Left cardiac atrium (tissue), 4 donors: ENCODE data around the gene SPNS1. TPM values are rescaled to one million over a fixed set of nuclear protein-coding genes. Genes with fewer than 3 reads are reported as not detected.
A peak's percentile ranks its signal among the peaks of the same experiment; 100 is the strongest.
"Not testable (repeated sequence)": the region's sequence is repeated elsewhere in the genome, so short reads cannot be mapped to it uniquely, and the experiment has no call there.

Source experiments
- ATAC-seq, 2 donors: fragments of 200-7000 bp; cut with Tn5 transposase; one replicate each; pipeline ENCODE4 v1.9.1; 2020; ENCODE audit warnings: mild to moderate bottlenecking in 2 of 2, moderate library complexity in 2 of 2
- DNase-seq: peaks from one replicate; pipeline ENCODE4 v3.0.0-alpha.2; 2020
- intact Hi-C, 2 donors: fragments of 100-400 bp; cut with DNase I; formaldehyde crosslinking; loops; one replicate each; pipeline versions ENCODE4 v1.14.1 to v1.15.1; 2022 to 2023
- long read RNA-seq: library from polyadenylated mRNA; unstranded; transcript quantifications from one replicate; pipeline ENCODE4 v2.0.0, GENCODE V29; 2021
- total RNA-seq, 2 donors: library from RNA; stranded (reverse); fragmentation: NEBNext Ultra II Directional; extraction: Animal tissue kit (Norgen Biotek cat#: 25700); gene quantifications; one replicate each; pipeline ENCODE4 v1.2.1, GENCODE V29; 2021
- donor health status: DM: no; HTN: yes; CAD: no.
- donor health status: DM: no; HTN: yes; CAD: no; lungs with severe emphysema.
- donor health status: DM: yes; HTN: yes; CAD: no.
- donor health status: Dilated cardiomyopathy.

The SPNS1 gene
- total RNA-seq, result 10 to 100 TPM; 19.6 to 21.4 TPM
- long read RNA-seq, transcript SPNS1-201 (12 exons, 2,208 nt), result major isoform, 22 of 45 reads
- long read RNA-seq, partial matches to known transcripts, result 11 of 45 reads
- long read RNA-seq, other reads (novel, unspliced or antisense), result 6 of 45 reads

- intact Hi-C loops, result no loop called here
- ATAC-seq (peak; percentile 98 to 99), DNase-seq (peak; percentile 99)
These were observed at the start of gene SPNS1 for GRCh38 chr16:28974437-28975157. Gene SPNS1 (plus strand): TSS chr16:28974778. CDS start chr16:28975152, 374 bp downstream.

- DNase-seq, result peak; percentile 88
- peak; percentile 62 to 77 for ATAC-seq
- intact Hi-C loops, result no loop called here
These were observed 49.0 kb upstream of the SPNS1 start for GRCh38 chr16:28925386-28926228.

GRCh38 chr16:28926284-28926683, 48.3 kb upstream of the SPNS1 start:
- DNase-seq, intact Hi-C loops, ATAC-seq: not testable (repeated sequence)

- ATAC-seq, result no peak
These were observed 46.8 kb upstream of the SPNS1 start for GRCh38 chr16:28927815-28928214.

GRCh38 chr16:28930203-28930602, 44.4 kb upstream of the SPNS1 start:
- intact Hi-C loops, result no loop called here
- ATAC-seq, result no peak

More at GRCh38 chr16:28927815-28928214, 46.8 kb upstream of the SPNS1 start:
- intact Hi-C loops, result no loop called here
- no peak for DNase-seq

GRCh38 chr16:28930652-28931051, 43.9 kb upstream of the SPNS1 start:
- ATAC-seq (no peak), DNase-seq (no peak)
- intact Hi-C loops, result no loop called here

More at GRCh38 chr16:28930203-28930602, 44.4 kb upstream of the SPNS1 start:
- no peak for DNase-seq

GRCh38 chr16:28931801-28932225, 42.8 kb upstream of the SPNS1 start, which contains the start of gene CD19:
Gene CD19 (plus strand): TSS chr16:28931971. CDS start chr16:28932001, 30 bp downstream.
- intact Hi-C loops, result no loop called here
- ATAC-seq (no peak), DNase-seq (no peak)

- intact Hi-C loops, result no loop called here
- ATAC-seq (no peak), DNase-seq (no peak)
These were observed 42.0 kb upstream of the SPNS1 start for GRCh38 chr16:28932339-28933141.

- intact Hi-C loops, result no loop called here
- ATAC-seq (no peak), DNase-seq (no peak)
These were observed 41.4 kb upstream of the SPNS1 start for GRCh38 chr16:28933171-28933570.

GRCh38 chr16:28935346-28935745, 39.2 kb upstream of the SPNS1 start:
- ATAC-seq (no peak), DNase-seq (no peak)
- intact Hi-C loops, result no loop called here

- peak; percentile 86 for DNase-seq
- peak; percentile 94 to 99 for ATAC-seq
- intact Hi-C loops, result no loop called here
These were observed 38.4 kb upstream of the SPNS1 start for GRCh38 chr16:28935924-28936783.

- intact Hi-C loops, result no loop called here
- no peak for ATAC-seq
- DNase-seq, result no peak
These were observed 37.8 kb upstream of the SPNS1 start for GRCh38 chr16:28936784-28937155.

- ATAC-seq, result no peak
- DNase-seq, result no peak
- intact Hi-C loops, result no loop called here
These were observed 37.2 kb upstream of the SPNS1 start for GRCh38 chr16:28937222-28937876.

GRCh38 chr16:28938721-28939120, 35.9 kb upstream of the SPNS1 start:
- intact Hi-C loops, result no loop called here
- DNase-seq, result no peak
- ATAC-seq, result no peak

GRCh38 chr16:28939825-28940224, 34.8 kb upstream of the SPNS1 start:
- not testable (repeated sequence) for ATAC-seq
- intact Hi-C loops, result loop anchor here in 1 of 2 donors (10.0 kb wide), 1 partner anchor 95 kb away; the partner anchor contains the start of gene TUFM

GRCh38 chr16:28943281-28943680, 31.3 kb upstream of the SPNS1 start:
- DNase-seq (no peak), ATAC-seq (no peak)
- intact Hi-C loops, result loop anchor here in 1 of 2 donors (10.0 kb wide), 1 partner anchor 98 kb away; the partner anchor contains the start of gene TUFM

More at GRCh38 chr16:28939825-28940224, 34.8 kb upstream of the SPNS1 start:
- not testable (repeated sequence) for DNase-seq

- no peak for DNase-seq
- ATAC-seq, result no peak
- intact Hi-C loops, result loop anchor here in 1 of 2 donors (10.0 kb wide), 1 partner anchor 102 kb away; the partner anchor contains the start of gene TUFM
These were observed 27.9 kb upstream of the SPNS1 start for GRCh38 chr16:28946681-28947080.
